Omental fat pad (tissue), 4 donors: ENCODE data around the gene PGD. TPM values are rescaled to one million over a fixed set of nuclear protein-coding genes. Genes with fewer than 3 reads are reported as not detected.
A peak's percentile ranks its signal among the peaks of the same experiment; 100 is the strongest.

ENCODE experiments used
- ATAC-seq: fragments of 150-250 bp; one replicate; pipeline ENCODE4 v1.9.1; 2016; ENCODE audit warnings: mild to moderate bottlenecking, moderate library complexity; ENCODE audit not compliant: low FRiP score
- DNase-seq: peaks from one replicate; pipeline ENCODE4 v3.0.0-alpha.2; 2019; ENCODE audit warnings: low spot score
- total RNA-seq, 4 donors: library from RNA; depleted of rRNA; stranded (reverse); fragments of >200 nt; gene quantifications; one replicate each; pipeline ENCODE4 v1.1.0, GENCODE V29; 2016
- TF ChIP-seq, protein P1 (sequence below), 3 donors: fragments of 450-650 bp; IDR thresholded peaks; one replicate each; pipeline ENCODE4 v1.5.1; 2016 to 2017; ENCODE audit warnings: antibody characterized with exemption in 3 of 3, mild to moderate bottlenecking in 3 of 3, moderate library complexity in 2 of 3

Gene PGD
- 100 to 1,000 TPM; 139 to 432 (median 290) TPM for total RNA-seq

DNA sequence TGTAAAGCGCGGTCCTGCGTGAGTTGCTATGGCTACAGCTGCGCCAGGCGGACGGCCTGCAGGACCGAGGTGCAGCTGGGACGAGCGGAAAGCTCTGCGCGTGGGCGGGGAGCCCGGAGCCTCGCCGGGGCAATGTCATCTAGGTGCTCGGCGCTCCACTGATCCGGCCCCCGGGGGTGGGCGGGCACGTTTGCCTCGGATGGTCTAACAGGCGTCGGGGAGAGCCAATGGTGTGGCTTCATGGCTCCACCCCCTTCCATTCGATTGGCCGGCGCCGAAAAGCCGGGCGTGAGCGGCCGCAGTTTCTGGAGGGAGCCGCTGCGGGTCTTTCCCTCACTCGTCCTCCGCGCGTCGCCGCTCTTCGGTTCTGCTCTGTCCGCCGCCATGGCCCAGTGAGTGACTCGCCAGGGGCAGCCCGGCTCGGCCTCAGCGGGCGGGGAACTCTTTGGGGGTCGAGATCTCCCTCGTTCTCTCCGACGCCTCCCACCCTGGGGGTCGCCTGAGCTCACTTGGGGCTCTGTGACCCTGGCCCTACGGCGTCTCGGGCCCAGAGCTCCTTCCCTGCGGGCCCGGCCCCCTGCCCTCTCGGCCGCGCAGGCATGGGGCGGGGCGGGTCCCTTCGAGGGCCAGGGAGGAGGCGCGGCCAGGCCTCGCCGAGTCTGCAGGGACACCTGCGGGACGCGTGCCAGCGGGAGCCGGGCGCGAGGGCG lies at the start of gene PGD:
TSS of gene PGD (plus strand) at position 331 of the 710 bp plus-strand sequence. CDS start at position 385, 54 bp downstream.
- TF ChIP-seq, protein P1, sequence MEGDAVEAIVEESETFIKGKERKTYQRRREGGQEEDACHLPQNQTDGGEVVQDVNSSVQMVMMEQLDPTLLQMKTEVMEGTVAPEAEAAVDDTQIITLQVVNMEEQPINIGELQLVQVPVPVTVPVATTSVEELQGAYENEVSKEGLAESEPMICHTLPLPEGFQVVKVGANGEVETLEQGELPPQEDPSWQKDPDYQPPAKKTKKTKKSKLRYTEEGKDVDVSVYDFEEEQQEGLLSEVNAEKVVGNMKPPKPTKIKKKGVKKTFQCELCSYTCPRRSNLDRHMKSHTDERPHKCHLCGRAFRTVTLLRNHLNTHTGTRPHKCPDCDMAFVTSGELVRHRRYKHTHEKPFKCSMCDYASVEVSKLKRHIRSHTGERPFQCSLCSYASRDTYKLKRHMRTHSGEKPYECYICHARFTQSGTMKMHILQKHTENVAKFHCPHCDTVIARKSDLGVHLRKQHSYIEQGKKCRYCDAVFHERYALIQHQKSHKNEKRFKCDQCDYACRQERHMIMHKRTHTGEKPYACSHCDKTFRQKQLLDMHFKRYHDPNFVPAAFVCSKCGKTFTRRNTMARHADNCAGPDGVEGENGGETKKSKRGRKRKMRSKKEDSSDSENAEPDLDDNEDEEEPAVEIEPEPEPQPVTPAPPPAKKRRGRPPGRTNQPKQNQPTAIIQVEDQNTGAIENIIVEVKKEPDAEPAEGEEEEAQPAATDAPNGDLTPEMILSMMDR (IDR thresholded peaks at IDR 0.05) = no peak
- ATAC-seq (peak; percentile 99), DNase-seq (peak; percentile 95)

DNA sequence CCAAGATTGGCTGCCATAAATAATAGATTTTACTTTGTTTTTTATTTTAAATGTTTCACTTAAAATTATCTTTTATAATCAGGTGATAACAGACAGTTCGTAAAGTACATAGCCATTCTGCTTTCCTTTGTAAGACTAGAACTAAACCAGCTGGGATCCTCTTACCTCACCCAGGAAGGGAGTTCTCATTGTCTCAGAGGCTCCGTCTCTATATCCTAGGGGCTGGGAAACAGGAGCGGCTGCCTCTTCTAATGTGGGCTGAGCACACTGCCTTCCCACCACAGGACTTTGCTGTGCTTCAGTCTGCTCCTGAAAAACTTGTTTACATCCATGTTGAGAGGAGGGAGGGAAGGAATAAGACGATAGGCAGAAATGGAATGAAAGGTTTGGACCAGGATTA lies 45.6 kb upstream of the PGD start:
- TF ChIP-seq, protein P1 (IDR thresholded peaks at IDR 0.05) = no peak
- ATAC-seq (no peak), DNase-seq (no peak)

DNA sequence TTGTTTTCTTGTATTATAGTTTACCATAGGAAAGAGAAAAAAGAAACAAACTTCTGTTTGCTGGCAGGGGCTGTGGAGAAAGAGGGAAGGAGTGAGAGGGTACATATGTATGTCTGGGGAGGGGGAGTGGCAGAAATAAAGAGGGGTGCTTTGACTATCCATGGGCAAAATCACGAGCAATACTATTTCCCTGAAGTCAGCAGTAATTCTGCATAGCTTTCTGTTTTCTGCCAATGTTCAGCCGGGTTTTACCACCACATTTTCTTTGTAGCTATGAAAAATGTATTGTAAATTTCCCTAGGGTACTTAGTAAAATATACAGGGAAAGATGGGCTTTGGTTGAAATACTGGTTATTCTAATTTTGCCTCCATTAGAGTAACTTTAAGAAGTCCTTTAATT lies 45.2 kb upstream of the PGD start:
- ATAC-seq = no peak

DNA sequence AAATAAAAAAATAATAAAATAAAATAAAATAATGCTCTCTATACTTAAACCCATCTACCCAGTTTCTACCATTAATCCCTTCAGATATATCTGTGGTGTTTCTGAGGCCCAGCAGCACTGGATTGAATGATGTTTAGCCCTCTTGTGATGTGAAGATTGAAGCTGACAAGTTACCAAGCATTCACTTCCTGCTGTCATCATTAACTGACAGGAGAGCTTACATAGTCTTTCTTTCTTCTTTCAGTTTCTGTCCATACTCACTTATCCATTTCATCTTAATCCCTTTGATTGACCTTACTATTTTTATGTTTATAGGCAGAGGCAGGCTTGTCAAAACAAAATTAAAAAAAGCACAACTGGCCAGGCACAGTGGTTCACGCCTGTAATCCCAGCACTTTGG lies 38.8 kb upstream of the PGD start:
- DNase-seq (no peak), ATAC-seq (no peak)
- TF ChIP-seq, protein P1 (IDR thresholded peaks at IDR 0.05) = no peak

More for the DNA sequence above, 45.2 kb upstream of the PGD start:
- no peak for DNase-seq
- TF ChIP-seq, protein P1 (IDR thresholded peaks at IDR 0.05) = no peak

DNA sequence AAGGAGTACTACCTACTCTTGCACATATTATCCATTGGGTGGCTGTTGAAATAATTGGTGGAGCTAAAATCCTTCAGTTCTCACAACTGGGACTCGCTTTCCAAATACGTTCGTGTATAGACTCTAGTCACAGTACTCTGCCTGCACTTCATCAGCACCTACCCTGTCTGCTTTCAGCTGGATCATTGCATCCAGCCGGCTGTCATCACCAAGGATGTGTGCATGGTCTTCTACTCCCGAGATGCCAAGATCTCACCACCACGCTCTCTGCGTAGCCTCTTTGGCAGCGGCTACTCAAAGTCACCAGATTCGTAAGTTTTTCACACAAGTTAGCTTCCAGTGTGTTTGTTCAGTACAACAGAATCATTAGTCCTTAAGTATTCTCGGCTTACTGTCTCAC lies 37.3 kb upstream of the PGD start:
- ATAC-seq (no peak), DNase-seq (no peak)
- TF ChIP-seq, protein P1 (IDR thresholded peaks at IDR 0.05) = no peak

DNA sequence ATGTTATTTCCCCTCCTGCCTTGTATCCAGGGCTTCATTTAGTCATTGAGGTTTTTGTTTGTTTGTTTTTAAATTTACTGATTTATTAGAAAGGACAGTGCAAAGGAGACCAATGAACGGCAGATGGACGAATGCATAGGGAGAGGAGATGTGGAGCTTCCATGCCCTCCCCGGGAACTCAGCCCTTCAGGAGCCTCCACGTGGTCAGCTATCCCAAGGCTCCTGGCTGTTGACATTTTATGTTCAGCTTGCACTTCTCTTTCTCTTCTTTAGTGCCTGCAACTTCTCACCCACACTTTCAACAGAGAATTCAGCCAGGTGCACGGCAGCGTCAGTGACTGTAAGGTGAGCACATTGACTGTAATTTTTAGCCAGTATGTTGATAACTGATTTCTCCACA lies 30.7 kb upstream of the PGD start:
- no peak for ATAC-seq

More for the DNA sequence above, 30.7 kb upstream of the PGD start:
- TF ChIP-seq, protein P1 (IDR thresholded peaks at IDR 0.05) = no peak
- DNase-seq = no peak
